Upper lobe of left lung (tissue), 6 donors: ENCODE results near the gene ZNF423. TPM values are rescaled to one million over a fixed set of nuclear protein-coding genes. Genes with fewer than 3 reads are reported as not detected.

ENCODE experiments used
- ATAC-seq, 2 donors: fragments of 200-7000 bp; cut with Tn5 transposase; one replicate each; pipeline ENCODE4 v1.9.1; 2022; ENCODE audit warnings: mild to moderate bottlenecking in 2 of 2, moderate library complexity in 2 of 2; ENCODE audit not compliant: low FRiP score in 2 of 2
- DNase-seq, 2 donors: peaks; one replicate each; pipeline ENCODE4 v3.0.0-alpha.2; 2019 to 2020
- H3K27ac ChIP-seq, 4 donors: fragments of 200-600 bp; sonication (generic); one replicate each; pipeline ENCODE4 v1.5.1; 2016 to 2019
- H3K27me3 ChIP-seq, 4 donors: fragments of 200-600 bp; sonication (generic); one replicate each; pipeline ENCODE4 v1.5.1; 2017 to 2019
- H3K36me3 ChIP-seq, 4 donors: fragments of 200-600 bp; sonication (generic); one replicate each; pipeline ENCODE4 v1.5.1; 2016 to 2019
- H3K4me1 ChIP-seq, 4 donors: fragments of 200-600 bp; sonication (generic); one replicate each; pipeline ENCODE4 v1.5.1; 2018 to 2019
- H3K4me3 ChIP-seq, 4 donors: fragments of 200-600 bp; sonication (generic); one replicate each; pipeline ENCODE4 v1.5.1; 2017 to 2019; ENCODE audit warnings: mild to moderate bottlenecking in 2 of 4, moderate library complexity in 1 of 4
- H3K9me3 ChIP-seq, 4 donors: fragments of 200-600 bp; sonication (generic); one replicate each; pipeline ENCODE4 v1.5.1; 2018 to 2019
- CTCF ChIP-seq, 6 experiments: fragments of 450-650 bp in 4 of 6; fragments of 200-600 bp in 2 of 6; sonication (generic) in 2 of 6; IDR thresholded peaks; one replicate each; pipeline ENCODE4 v1.5.1; 2016 to 2019; ENCODE audit warnings: antibody characterized with exemption in 6 of 6
- EP300 ChIP-seq, 4 donors: sonication (generic); formaldehyde crosslinking; IDR thresholded peaks; one replicate each; pipeline ENCODE4 v1.5.1; 2017; ENCODE audit warnings: antibody characterized with exemption in 4 of 4, control low read depth in 2 of 4
- POLR2A ChIP-seq, 4 donors: fragments of 450-650 bp; IDR thresholded peaks; one replicate each; pipeline ENCODE4 v1.5.1; 2016 to 2017; ENCODE audit warnings: antibody characterized with exemption in 4 of 4, mild to moderate bottlenecking in 2 of 4
- POLR2AphosphoS5 ChIP-seq, 2 donors: sonication (generic); formaldehyde crosslinking; IDR thresholded peaks; one replicate each; pipeline ENCODE4 v1.5.1; 2017; ENCODE audit warnings: antibody characterized with exemption in 2 of 2
- WGBS, 2 donors: methylation state at CpG; one replicate each; pipeline ENCODE4 v1.1.5; 2017 to 2018; 5-methylcytosine and 5-hydroxymethylcytosine counted together
- total RNA-seq, 6 donors: library from RNA; depleted of rRNA in 4 of 6; stranded (reverse); fragments of >200 nt in 4 of 6; gene quantifications; one replicate each; pipeline versions ENCODE4 v1.1.0 to v1.2.1, GENCODE V29; 2016 to 2021
- donor health status: DM: no; HTN: no; CAD: no; lungs with moderate emphysema.
- donor health status: DM: no; HTN: yes; CAD: no; lungs with severe emphysema.

ZNF423 gene
- total RNA-seq, 6 donors from 2014 or later, result 4.1 to 11.4 (median 6.7) TPM

DNA sequence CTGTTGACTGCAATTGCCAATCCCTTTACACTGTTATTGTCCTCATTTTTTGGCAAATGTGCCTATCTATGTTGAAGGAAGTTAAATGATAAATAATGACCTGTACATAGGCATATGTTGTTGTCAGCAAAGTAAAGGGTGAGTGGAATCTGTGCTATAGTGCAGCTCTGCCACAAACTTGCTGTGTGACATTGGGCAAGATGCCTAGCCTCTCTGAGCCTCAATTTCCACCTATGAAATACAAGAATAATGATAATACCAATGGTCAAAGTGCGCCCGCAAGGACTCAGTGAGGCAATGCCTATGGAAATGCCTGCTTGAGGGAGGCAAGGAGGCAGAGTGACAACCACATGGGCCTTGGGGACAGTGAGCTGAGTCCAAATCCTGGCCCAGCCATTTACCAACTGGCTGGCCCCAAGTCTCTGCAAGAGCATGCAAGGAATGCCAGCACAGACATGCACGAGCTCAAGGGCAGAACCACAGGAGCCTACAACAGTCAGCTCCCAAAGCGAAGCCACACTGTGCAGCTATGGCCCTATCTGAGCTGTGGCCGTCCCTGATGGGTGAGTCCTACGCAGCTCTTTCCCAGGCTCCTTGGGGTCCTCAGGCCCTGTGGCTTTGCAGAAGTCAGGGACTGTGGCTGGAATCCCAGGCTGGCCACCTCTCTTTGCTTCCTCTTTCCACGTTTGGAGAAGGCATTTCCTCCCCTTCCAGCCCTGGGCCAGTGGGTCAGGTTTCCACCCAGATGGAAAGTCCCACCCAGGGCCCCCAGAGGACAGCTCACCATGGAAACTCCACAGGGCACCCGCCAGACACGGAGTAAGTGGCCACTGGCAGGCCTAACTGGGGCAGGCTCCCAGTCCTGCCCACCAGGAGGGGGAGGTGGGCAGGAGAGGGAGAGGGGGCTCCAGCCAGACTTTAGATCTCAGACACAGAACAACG is 82.1 kb downstream of the ZNF423 start:
- ATAC-seq, result no peak
- H3K27ac ChIP-seq, result peak overlapping the region in 2 of 4 donors; percentile 32 to 79

DNA sequence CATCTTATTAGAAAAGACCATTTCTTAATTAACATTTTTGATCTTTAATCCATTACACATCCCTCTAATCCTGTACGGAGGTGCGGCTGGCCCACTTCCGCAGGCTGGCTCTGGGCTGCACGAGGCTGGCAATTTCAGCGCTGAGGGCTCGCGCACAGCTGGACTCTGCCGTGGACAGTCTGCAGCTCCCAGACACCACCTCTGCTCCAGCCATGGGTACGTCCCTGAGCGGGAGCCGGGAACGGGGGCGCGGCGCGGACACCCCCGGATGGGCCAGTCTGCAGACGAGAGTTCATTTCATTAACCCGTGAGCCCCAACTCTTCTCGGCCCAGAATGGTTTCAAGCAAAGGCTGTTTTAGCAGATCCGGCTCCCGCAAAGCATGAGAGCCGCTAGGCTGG is 87.9 kb downstream of the ZNF423 start:
- H3K27me3 ChIP-seq, result no peaks in the 10 kb centered on the region
- DNase-seq (peak in 1 of 2 donors; percentile 87), ATAC-seq (no peak)
- H3K36me3 ChIP-seq, result no peaks in the 10 kb centered on the region
- no peak overlapping the region for H3K4me3 ChIP-seq
- peaks cover 0 to 3% (median 0%) of the 10 kb centered on the region in 4 donors for H3K4me1 ChIP-seq
- TF ChIP-seq CTCF (IDR thresholded peaks at IDR 0.05), result no peak
- no peak for TF ChIP-seq POLR2AphosphoS5 (IDR thresholded peaks at IDR 0.05)
- no peak for TF ChIP-seq EP300 (IDR thresholded peaks at IDR 0.05)
- TF ChIP-seq POLR2A (IDR thresholded peaks at IDR 0.05), result no peak
- no peak overlapping the region for H3K27ac ChIP-seq
- 93 to 97% methylated on average over 13 to 23 of the region's 23 CpGs for WGBS, 2 donors
- H3K9me3 ChIP-seq, result no peaks in the 10 kb centered on the region

More for the DNA sequence above, 82.1 kb downstream of the ZNF423 start:
- 59 to 77% methylated on average over 6 to 10 of the region's 10 CpGs for WGBS, 2 donors
- TF ChIP-seq EP300 (IDR thresholded peaks at IDR 0.05) (no peak), CTCF (IDR thresholded peaks at IDR 0.05) (no peak), POLR2A (IDR thresholded peaks at IDR 0.05) (no peak), POLR2AphosphoS5 (IDR thresholded peaks at IDR 0.05) (no peak)
- Histone ChIP-seq H3K9me3 (no peaks in the 10 kb centered on the region), H3K36me3 (no peaks in the 10 kb centered on the region), H3K4me3 (no peak overlapping the region), H3K4me1 (peaks cover 5 to 38% (median 23%) of the 10 kb centered on the region in 4 donors), H3K27me3 (no peaks in the 10 kb centered on the region)
- no peak for DNase-seq

DNA sequence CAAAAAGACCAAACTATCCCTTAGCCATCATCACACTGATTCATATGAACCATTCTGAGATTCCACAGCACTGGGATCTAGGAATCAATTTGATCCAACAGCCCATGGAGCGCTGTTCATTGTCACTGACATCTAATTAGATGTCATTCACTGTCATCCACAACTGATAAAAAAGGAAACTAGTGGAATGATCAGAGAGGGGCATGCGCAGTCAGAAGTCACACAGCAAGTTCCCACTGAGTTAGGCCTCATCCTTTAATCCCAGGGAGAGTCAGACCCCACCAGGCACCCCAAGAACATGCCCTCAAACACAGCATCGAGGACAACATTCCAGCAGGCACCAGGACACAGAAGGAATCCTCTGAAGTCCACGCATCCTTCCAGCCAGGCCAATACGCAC is 88.5 kb downstream of the ZNF423 start:
- H3K4me1 ChIP-seq, result peaks cover 0 to 3% (median 0%) of the 10 kb centered on the region in 4 donors
- H3K27ac ChIP-seq, result no peak overlapping the region
- WGBS, 2 donors, result 83 to 95% methylated on average over 3 to 5 of the region's 5 CpGs
- H3K36me3 ChIP-seq, result no peaks in the 10 kb centered on the region
- no peaks in the 10 kb centered on the region for H3K9me3 ChIP-seq
- H3K27me3 ChIP-seq, result no peaks in the 10 kb centered on the region
- no peak overlapping the region for H3K4me3 ChIP-seq
- ATAC-seq (no peak), DNase-seq (no peak)
- no peak for TF ChIP-seq POLR2A (IDR thresholded peaks at IDR 0.05)
- no peak for TF ChIP-seq POLR2AphosphoS5 (IDR thresholded peaks at IDR 0.05)
- no peak for TF ChIP-seq CTCF (IDR thresholded peaks at IDR 0.05)
- no peak for TF ChIP-seq EP300 (IDR thresholded peaks at IDR 0.05)

DNA sequence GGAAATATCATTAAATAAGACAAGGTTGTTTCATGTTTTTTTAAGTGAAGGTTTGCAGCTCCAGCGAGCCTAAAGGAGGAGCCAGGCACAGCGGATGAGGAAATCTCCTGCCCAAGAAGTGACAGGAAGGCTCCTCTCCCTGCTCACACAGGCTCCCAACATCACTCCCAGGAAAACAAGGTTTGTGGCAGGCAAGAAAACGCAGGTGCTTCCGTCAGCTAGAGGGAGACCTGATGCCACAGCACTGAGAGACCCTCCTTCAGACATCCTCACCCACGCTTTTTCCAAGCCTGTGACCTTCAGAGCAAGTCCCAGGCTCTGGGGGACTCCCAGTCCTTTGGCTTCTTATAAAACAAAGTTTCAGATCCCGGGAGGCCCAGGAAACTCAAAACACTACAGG is 89.7 kb downstream of the ZNF423 start:
- DNase-seq (no peak), ATAC-seq (no peak)
- peaks cover 0 to 3% (median 0%) of the 10 kb centered on the region in 4 donors for H3K4me1 ChIP-seq
- H3K27ac ChIP-seq, result no peak overlapping the region
- no peaks in the 10 kb centered on the region for H3K9me3 ChIP-seq
- H3K36me3 ChIP-seq, result no peaks in the 10 kb centered on the region
- WGBS, 2 donors, result 65 to 77% methylated on average over 6 of the region's 6 CpGs
- TF ChIP-seq CTCF (IDR thresholded peaks at IDR 0.05) (no peak), EP300 (IDR thresholded peaks at IDR 0.05) (no peak), POLR2A (IDR thresholded peaks at IDR 0.05) (no peak), POLR2AphosphoS5 (IDR thresholded peaks at IDR 0.05) (no peak)
- H3K4me3 ChIP-seq, result no peak overlapping the region
- H3K27me3 ChIP-seq, result no peaks in the 10 kb centered on the region
